ENCODE results near the gene ALKBH6.
"Not testable (repeated sequence)": the region's sequence is repeated elsewhere in the genome, so short reads cannot be mapped to it uniquely, and the experiment has no call there.

ALKBH6 gene

GRCh38 chr19:36041092-36041491 lies 27.1 kb upstream of the ALKBH6 start:
- not testable (repeated sequence) for H3K9me3 ChIP-seq (ENCODE audit: control insufficient read depth, insufficient read depth, low read depth, low read length); H3K4me1 ChIP-seq (ENCODE audit: control insufficient read depth, insufficient read depth, low read length); H3K4me3 ChIP-seq (ENCODE audit: low read depth, low read length); H3K27ac ChIP-seq (ENCODE audit: extremely low read depth, low read depth, low read length)
- TF ChIP-seq ZNF747 (tag by site-specific recombination; IDR thresholded peaks at IDR 0.05) (0 out of 2 replicates have a peak, but pooled peaks have one; percentile 60), ZNF362 (tag by site-specific recombination; IDR thresholded peaks at IDR 0.05) (peak; percentile 95), ZNF600 (tag by site-specific recombination; IDR thresholded peaks at IDR 0.05) (peak; percentile 36; the same call in 1 of the 2 replicates), ZBTB17 (tag by site-specific recombination; IDR thresholded peaks at IDR 0.05) (0 out of 2 replicates have a peak, but pooled peaks have one; percentile 12)
- H3K36me3 ChIP-seq (ENCODE audit: control insufficient read depth in 2 of 2, insufficient read depth in 1 of 2, low read length in 2 of 2): peaks cover 8 to 80% of the 10 kb centered on the region in 2 experiments
- POLR2A ChIA-PET: interaction anchor here (1.1 to 4.4 kb wide), 4 partner anchors 13 to 29 kb away, joined by 3 to 19 read pairs (median 7); partner anchors contain the start of genes ALKBH6 and THAP8
- CTCF ChIA-PET: interaction anchor here (2.1 kb wide), 1 partner anchor 10 kb away, joined by 6 read pairs; no protein-coding TSS in a partner anchor

DNA sequence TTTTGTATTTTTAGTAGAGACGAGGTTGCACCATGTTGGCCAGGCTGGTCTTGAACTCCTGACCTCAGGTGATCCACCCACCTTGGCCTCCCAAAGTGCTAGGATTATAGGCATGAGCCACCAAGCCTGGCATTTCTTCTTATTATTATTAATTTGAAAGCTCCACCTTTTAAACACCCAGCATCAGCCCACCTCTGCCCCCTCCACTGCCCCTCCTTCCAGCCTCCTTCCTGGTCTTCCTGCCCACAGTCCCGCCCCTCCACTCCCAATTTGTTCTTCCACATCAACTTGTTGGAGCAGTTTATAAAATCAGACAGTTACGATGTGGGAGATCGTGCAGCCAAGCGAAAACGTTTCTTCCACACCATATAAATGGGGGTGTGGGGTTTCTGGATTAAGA lies 26.5 kb upstream of the ALKBH6 start:
- Histone ChIP-seq H3K27ac (ENCODE audit: extremely low read depth, low read depth, low read length) (no peak overlapping the region), H3K4me1 (ENCODE audit: control insufficient read depth, insufficient read depth, low read length) (peaks cover 2% of the 10 kb centered on the region; the same call in 1 of the 2 replicates), H3K36me3 (ENCODE audit: control insufficient read depth in 2 of 2, insufficient read depth in 1 of 2, low read length in 2 of 2) (peaks cover 6 to 82% of the 10 kb centered on the region in 2 experiments), H3K4me3 (ENCODE audit: low read depth, low read length) (no peak overlapping the region), H3K9me3 (ENCODE audit: control insufficient read depth, insufficient read depth, low read depth, low read length) (no peaks in the 10 kb centered on the region; the same call in 1 of the 2 replicates)
- TF ChIP-seq ZFHX2 (tag by site-specific recombination; conservative IDR thresholded peaks at IDR 0.05) (peak; percentile 57), ZNF664 (tag by site-specific recombination; IDR thresholded peaks at IDR 0.05) (no peak), ZNF19 (tag by site-specific recombination; IDR thresholded peaks at IDR 0.05; ENCODE audit: low read depth) (no peak), ZSCAN18 (tag by site-specific recombination; IDR thresholded peaks at IDR 0.05) (no peak), ZBTB7A (tag by site-specific recombination; IDR thresholded peaks at IDR 0.05; ENCODE audit: low read depth) (no peak), EGR2 (tag by site-specific recombination; IDR thresholded peaks at IDR 0.05; ENCODE audit: low read depth) (peak; percentile 91), KLF7 (tag by site-specific recombination; IDR thresholded peaks at IDR 0.05; ENCODE audit: borderline replicate concordance) (no peak)
- ChIA-PET CTCF (no interaction called here), POLR2A (no interaction called here)

DNA sequence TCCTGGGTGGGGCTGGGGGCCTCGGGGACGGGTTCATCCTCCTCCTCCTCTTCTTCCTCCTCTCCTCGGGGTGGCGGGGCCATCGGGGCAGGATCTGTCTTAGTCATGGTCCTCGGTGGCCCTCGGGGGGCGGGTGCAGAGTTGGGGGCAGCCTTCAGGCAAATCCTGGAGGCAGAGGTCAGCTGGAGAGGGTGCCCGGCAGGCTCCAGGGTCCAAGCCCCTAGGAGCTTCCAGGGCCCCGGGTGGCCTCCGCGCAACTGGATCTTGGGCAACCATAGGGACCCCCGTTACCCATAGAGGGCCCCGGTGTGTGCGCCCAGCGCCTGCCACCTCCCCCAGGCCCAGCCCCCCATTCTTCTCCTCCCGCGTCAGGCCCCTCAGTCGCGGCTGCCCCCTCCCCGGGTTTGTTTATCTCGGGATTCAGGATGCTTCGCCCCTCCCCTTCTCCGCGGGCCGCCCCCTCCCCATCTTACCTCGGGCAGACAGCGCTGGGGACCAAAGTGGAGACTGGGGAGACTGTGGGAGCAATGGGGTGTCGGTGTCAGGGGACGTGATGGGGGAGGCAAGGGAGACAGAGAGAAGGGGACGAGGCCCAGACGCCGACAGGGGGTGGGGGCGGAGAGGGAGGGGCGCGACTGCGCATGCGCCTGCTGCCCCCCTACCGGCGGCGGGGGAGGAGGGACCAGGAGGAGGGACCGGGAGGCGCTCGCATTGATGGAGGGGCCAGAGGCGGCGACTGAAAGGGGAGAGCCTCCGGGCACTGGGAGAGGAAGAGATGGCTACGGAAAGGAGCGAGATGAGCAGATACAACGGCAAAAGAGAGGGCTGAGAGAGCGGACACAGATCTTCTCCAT lies 18.5 kb upstream of the ALKBH6 start, which contains the start of gene CLIP3:
Gene CLIP3 (minus strand): TSS at position 623 of the 854 bp plus-strand sequence. CDS start 516 bp downstream, at position 107.
- peak within 1 kb of the TSS; percentile 9; the same call in 1 of the 2 replicates for H3K27ac ChIP-seq (ENCODE audit: extremely low read depth, low read depth, low read length)
- POLR2A ChIA-PET: interaction anchor here (0.5 kb wide), 1 partner anchor 408 kb away, joined by 3 read pairs; no protein-coding TSS in a partner anchor
- peaks cover 6% of the 10 kb centered on the region; the same call in 1 of the 2 replicates for H3K4me1 ChIP-seq (ENCODE audit: control insufficient read depth, insufficient read depth, low read length)
- CTCF ChIA-PET: no interaction called here
- peaks cover 24 to 88% of the 10 kb centered on the region in 2 experiments for H3K36me3 ChIP-seq (ENCODE audit: control insufficient read depth in 2 of 2, insufficient read depth in 1 of 2, low read length in 2 of 2)
- peak within 1 kb of the TSS; percentile 35 for H3K4me3 ChIP-seq (ENCODE audit: low read depth, low read length)
- no peak for TF ChIP-seq ZNF23 (tag by site-specific recombination; IDR thresholded peaks at IDR 0.05; ENCODE audit: borderline replicate concordance)
- 0 out of 2 replicates have a peak, but pooled peaks have one; percentile 33 for TF ChIP-seq ZNF596 (tag by site-specific recombination; IDR thresholded peaks at IDR 0.05)
- no peaks in the 10 kb centered on the region for H3K9me3 ChIP-seq (ENCODE audit: control insufficient read depth, insufficient read depth, low read depth, low read length)

DNA sequence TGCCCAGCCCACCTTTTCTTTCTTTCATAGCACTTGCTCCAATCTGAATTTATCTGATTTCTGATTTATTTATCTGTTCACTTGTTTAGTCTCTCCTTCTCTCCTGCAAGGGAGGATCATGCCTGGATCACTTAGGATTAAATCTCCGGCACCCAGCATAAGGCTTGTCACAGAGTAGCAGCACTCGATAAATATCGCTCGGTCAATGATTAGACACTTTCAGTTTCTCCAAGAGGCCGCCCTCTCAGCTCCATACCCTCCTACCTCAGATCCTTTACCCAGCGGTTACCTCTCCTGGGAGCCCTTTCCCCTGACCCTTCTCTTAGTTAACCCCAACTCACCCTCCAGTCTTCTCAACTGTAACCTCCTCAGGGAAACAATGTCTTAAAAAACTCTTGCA lies 17.3 kb upstream of the ALKBH6 start:
- Histone ChIP-seq H3K4me3 (ENCODE audit: low read depth, low read length) (no peak overlapping the region), H3K4me1 (ENCODE audit: control insufficient read depth, insufficient read depth, low read length) (peaks cover 6% of the 10 kb centered on the region; the same call in 1 of the 2 replicates), H3K9me3 (ENCODE audit: control insufficient read depth, insufficient read depth, low read depth, low read length) (no peaks in the 10 kb centered on the region), H3K36me3 (ENCODE audit: control insufficient read depth in 2 of 2, insufficient read depth in 1 of 2, low read length in 2 of 2) (peaks cover 36 to 80% of the 10 kb centered on the region in 2 experiments), H3K27ac (ENCODE audit: extremely low read depth, low read depth, low read length) (no peak overlapping the region)
- CTCF ChIA-PET: interaction anchor here (1.1 kb wide), 1 partner anchor 24 kb away, joined by 3 read pairs; the partner anchor contains the start of gene WDR62
- POLR2A ChIA-PET: interaction anchor here (0.6 to 3.8 kb wide), 3 partner anchors 17 to 34 kb away, joined by 3 to 13 read pairs (median 5); partner anchors contain the start of gene ALKBH6
- TF ChIP-seq, protein P1, sequence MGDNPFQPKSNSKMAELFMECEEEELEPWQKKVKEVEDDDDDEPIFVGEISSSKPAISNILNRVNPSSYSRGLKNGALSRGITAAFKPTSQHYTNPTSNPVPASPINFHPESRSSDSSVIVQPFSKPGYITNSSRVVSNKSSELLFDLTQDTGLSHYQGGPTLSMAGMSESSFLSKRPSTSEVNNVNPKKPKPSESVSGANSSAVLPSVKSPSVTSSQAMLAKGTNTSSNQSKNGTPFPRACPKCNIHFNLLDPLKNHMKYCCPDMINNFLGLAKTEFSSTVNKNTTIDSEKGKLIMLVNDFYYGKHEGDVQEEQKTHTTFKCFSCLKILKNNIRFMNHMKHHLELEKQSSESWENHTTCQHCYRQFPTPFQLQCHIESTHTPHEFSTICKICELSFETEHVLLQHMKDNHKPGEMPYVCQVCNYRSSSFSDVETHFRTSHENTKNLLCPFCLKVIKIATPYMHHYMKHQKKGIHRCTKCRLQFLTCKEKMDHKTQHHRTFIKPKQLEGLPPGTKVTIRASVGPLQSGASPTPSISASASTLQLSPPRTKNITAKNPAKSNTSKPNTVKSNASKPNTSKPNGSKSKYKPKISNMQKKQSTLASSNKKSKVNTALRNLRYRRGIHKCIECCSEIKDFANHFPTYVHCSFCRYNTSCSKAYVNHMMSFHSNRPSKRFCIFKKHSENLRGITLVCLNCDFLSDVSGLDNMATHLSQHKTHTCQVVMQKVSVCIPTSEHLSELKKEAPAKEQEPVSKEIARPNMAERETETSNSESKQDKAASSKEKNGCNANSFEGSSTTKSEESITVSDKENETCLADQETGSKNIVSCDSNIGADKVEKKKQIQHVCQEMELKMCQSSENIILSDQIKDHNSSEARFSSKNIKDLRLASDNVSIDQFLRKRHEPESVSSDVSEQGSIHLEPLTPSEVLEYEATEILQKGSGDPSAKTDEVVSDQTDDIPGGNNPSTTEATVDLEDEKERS (tag by site-specific recombination; IDR thresholded peaks at IDR 0.05): no peak
- TF ChIP-seq ZNF416 (tag by site-specific recombination; IDR thresholded peaks at IDR 0.05): no peak
- TF ChIP-seq GLI2 (tag by site-specific recombination; IDR thresholded peaks at IDR 0.05; ENCODE audit: borderline replicate concordance, low read depth): no peak
- TF ChIP-seq ZNF843 (tag by site-specific recombination; IDR thresholded peaks at IDR 0.05): no peak
- TF ChIP-seq KLF9 (tag by site-specific recombination; IDR thresholded peaks at IDR 0.05; ENCODE audit: low read depth): no peak

Data from HEK293 (cell line).